HS-5 (cell line): Measurements from ENCODE around the gene TASL.
"Not testable (repeated sequence)": the region's sequence is repeated elsewhere in the genome, so short reads cannot be mapped to it uniquely, and the experiment has no call there.

ENCODE experiments used
- DNase-seq: peaks from one replicate; pipeline ENCODE4 v3.0.0-alpha.2; 2012; ENCODE audit warnings: low read depth

TASL gene

DNA sequence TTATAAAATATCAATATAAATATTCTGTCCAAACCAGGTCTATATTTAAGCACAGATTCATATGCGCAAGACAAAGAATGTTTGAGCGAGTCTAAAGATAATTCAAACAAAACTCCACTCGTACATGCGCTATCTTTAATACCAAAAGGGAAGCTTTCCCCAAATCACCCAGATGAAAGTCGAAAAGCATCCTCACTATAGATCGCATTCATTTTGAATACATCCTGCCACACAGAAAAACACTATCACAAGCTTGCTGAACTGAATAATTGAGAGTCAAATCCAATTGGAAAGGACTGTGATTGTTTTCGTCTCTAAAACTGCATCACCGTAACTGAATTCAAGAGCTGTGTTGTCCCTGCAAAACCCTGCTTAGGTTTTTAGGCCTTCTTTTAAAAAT is 685 bp downstream of the TASL start:
- DNase-seq = no peak

DNA sequence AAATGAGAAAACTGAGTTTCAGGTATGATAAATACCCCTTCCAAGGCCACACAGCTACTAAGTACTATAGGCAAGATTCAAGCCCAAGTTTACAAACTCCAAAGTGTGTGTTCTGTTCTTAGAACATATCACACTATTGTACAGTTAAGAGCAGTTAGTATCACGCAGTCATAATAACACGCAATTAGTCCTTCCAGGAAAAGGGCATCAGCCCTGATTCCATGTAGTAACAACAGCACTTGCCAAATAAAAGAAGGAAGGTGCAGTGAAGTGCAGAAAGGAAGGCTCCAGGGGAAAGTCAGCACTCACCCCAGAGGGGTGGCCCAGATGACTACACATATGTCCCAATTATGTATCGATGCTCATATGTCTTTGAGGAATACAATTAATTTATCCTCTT is 4.4 kb downstream of the TASL start:
- no peak for DNase-seq

DNA sequence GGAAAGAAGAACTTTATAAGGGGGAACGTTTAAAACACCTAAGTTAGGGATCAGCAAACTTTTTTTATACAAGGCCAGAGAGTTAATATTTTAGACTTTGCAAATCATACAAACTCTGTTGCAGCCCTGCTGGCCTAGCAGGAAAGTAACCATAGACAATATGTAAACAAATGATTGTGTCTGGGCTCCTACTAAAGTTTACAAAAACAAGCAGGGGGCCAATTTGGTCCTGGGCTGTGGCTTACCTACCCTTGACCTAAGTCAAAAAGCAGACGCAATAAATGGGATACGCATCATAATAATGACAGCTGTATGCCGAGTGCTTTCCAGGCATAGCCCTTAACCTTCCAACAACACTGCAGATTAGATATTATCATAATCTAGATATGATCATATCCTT is 4.9 kb downstream of the TASL start:
- no peak for DNase-seq

DNA sequence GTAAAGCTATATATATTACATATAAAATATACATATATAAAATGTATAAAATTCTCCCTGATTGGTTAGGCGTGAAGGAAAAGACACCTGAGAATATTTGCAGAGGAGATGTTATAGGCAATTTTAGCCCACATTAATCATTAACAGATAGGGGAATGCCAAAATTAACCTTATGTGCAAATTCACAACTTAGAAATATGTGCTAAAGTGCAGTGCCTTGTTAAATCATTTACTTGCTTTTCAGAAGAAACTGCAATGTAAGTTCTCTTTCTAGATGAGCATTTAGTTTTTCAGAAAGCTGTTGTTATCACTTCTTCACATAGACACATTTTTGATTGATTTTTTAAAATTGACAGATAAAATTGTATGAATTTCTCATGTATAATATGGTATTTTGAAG is 5.6 kb downstream of the TASL start:
- no peak for DNase-seq

DNA sequence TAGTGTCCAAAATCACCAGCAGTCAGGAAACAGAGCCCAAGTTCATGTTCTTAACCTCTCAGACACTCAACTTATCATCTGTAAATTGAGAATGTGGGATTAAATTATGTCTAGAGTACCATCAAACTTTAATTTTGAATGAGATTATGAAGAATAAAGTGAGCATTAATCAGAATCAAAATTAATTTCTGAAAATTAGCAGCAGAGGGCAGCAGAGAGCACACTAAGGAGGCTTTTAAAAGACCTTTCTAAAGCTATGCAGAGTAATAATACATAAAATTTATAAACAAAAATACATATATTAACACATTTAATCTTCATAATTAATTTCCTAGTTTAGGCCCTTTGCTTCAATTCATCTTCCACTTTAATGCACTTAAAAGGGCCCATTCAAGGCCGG is 7.1 kb downstream of the TASL start:
- no peak for DNase-seq

DNA sequence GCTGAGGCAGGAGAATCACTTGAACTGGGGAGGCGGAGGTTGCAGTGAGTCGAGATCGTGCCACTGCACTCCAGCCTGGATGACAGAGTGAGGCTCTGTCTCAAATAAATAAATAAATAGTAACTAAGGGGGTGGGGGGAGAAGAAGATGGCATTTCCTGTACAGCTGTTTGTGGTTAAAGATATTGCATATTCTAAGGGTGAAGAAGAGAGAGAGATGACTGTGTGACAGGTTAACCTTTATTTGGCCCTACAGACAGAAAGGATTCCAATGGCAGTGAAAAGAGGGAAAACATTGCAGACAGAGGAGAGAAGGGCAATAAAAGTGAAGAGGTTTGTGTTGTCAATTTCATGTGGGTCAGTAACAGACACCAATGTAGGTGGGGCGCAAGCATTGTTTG is 9.4 kb downstream of the TASL start:
- DNase-seq = peak; percentile 13

DNA sequence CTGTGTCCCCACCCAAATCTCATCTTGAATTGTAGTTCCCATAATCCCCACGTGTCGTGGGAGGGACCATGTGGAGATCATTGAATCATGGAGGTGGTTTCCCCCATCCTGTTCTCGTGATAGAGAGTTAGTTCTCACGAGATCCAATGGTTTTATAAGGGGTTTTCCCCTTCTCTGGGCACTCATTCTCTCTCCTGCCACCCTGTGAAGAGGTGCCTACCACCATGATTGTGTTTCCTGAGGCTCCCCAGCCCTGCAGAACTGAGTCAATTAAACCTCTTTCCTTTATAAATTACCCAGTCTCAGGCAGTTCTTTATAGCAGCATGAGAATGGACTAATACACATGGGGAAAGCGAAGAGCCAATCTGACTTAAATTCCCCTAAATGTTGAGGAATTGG is 14.5 kb downstream of the TASL start:
- DNase-seq = not testable (repeated sequence)

DNA sequence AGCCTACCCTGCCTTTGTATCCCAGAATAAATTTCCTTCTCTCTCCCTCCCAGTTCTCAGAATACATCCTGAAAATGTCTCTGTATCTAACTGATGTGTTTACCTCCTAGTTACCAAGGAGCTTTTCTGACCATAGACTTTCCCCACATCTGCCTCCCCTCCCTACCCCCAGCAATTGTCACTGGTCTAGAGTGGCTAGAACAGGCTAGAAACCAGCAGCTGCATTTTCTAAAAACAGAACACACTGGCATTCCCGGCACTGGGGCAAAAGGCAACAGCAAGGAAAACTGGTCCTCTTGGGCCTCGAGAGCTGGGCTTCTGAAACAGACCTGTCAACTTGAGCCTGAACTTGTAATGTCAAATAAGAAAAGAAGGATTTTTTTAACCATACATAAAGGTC is 16.4 kb downstream of the TASL start:
- DNase-seq = no peak

DNA sequence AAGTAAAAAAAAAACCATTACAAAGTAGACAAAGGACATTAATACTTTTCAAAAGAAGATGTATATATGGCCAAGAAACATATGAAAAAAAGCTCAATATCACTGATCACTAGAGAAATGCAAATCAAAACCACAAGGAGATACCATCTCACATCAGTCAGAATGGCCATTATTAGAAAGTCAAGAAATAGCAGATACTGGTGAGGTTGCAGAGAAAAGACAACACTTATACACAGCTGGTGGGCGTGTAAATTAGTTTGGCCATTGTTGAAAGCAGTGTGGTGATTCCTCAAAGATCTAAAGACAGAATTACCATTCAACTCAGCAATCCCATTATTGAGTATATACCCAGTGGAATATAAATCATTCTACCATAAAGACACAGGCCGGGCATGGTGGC is 39.3 kb downstream of the TASL start:
- no peak for DNase-seq

DNA sequence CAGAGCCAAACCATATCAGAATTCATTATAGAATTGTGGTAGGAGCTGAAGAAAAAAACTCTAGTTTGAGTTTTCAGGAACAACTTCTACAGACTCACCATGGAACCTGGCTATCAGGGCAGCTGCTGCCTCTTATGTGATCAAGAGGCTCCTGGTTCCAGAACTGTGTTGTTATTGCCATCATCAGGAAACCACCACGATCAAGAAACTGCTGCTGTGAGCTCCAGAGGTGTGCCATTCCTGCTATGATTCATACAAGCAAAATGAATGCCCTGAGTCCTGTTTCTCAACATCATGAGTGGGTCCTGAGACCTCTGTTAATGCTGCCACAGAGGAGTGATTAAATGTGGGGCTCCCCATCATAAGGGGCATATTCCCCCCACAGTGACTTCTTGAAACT is 43.7 kb downstream of the TASL start:
- DNase-seq = no peak

DNA sequence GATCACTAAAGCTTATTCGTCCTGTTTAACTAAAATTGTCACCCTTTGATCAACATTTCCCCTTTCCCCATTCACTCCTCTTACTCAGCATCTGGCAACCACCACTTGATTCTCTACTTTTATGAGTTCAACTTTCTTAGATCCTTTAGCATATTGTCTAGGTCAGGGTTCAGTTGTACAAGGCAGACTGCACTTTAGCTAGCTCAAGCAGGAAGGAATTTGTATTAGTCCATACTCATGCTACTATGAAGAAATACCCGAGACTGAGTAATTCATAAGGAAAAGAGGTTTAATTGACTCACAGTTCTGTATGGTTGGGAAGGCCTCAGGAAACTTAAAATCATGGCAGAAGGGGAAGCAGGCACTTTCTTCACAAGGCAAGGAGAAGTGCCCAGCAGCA is 44.3 kb downstream of the TASL start:
- DNase-seq = no peak

DNA sequence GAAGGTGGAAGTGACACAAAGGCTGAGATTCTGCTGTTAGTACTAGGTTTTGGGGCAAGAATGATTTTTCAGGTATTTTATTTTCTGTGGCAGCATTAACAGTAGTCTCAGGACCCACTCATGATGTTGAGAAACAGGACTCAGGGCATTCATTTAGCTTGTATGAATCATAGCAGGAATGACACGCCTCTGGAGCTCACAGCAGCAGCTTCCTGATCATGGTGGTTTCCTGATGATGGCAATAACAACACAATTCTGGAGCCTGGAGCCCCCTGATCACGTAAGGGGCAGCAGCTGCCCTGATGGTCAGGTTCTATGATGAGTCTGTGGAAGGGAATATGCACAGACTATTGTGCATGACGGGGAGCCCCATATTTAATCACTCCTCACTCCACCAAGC is 47.0 kb downstream of the TASL start:
- no peak for DNase-seq

DNA sequence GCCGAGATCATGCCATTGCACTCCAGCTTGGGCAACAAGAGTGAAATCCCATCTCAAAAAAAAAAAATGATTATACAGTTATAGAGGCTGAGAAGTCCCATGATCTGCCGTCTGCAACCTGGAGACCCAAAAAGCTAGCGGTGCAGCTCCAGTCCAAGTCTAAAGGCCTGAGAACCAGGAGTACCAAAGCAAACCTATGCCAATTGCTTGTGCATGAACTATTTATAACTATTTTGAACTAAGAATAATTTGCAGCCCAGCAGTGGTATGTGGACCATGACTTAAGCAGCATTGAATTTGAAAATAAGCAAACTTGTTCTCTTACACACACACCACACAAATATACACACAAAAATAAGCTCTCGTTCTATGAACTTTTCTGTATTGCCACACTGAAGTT is 51.8 kb downstream of the TASL start:
- DNase-seq = no peak

DNA sequence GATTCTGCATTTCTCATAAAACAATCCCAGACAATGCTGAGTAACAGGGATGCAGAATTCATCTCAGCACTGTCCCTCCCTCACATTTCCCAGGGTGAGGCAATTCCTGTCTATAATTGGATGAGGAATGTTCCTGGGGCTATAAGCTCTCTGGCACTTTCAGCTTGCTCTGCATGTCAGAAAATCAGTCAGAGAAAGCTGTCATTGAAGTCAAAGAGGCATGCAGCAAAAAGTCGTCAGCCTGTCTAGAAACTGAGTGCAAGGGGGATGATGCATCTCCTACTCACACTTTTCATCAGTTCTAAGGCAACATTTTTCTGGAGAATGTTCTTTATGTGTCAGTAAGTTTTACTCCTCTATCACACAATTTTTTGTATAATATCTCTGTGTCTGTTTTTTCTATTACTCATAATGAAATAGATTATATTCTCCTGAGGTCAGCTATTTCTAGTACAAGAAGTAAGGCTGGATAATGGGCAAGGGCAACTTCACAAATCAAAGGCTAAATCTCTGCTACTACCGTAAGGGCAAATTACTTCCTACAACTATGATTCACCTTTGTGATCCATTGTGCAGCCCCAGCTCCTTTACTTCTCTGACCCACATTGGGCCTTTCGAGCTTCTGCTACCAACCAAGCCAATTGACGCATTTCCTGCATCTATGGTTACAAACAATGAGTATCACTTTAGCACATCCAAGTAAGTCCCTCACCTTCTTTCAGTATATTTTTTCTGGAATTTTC is 56.0 kb downstream of the TASL start:
- no peak for DNase-seq

DNA sequence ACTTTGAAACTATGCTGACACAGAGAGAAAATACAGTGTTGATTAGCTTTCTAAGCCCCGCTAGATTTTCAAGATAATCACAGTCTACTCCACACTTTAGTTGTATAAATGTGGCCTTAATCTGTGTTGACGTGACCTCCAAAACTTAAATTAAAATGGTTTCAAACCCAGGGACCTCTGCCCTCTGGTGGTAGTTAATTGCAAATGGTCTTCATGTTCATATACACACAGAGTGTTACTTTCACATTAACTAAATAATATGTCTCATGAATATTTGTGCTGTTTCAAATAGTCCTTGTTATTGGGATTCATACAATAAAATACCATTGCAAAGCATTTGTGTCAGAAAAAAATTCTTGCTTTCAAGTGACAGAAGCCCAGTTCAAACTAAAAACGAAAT is 64.3 kb downstream of the TASL start:
- DNase-seq = no peak
